Kidney (tissue), 14 donors: ENCODE measurements around the gene WNT3A. TPM values are rescaled to one million over a fixed set of nuclear protein-coding genes. Genes with fewer than 3 reads are reported as not detected.
"Not testable (repeated sequence)": the region's sequence is repeated elsewhere in the genome, so short reads cannot be mapped to it uniquely, and the experiment has no call there.

ENCODE experiments used
- DNase-seq, 5 donors: peaks; one replicate each; pipeline ENCODE4 v3.0.0-alpha.2; 2013 to 2020
- FAIRE-seq: peaks from 2 replicates; lab custom pipeline; 2012; peaks lifted over from hg19 to GRCh38; lab: Jason Lieb, UNC
- H3K27ac ChIP-seq, 2 donors: one replicate each; pipeline ENCODE4 v1.7.0; 2013; ENCODE audit warnings: low read depth in 2 of 2, low read length in 2 of 2, inconsistent platforms in 1 of 2
- H3K27me3 ChIP-seq: one replicate; pipeline ENCODE4 v1.7.1; 2013; ENCODE audit warnings: low read length, inconsistent platforms; ENCODE audit not compliant: control insufficient read depth, insufficient read depth
- H3K36me3 ChIP-seq, 3 donors: one replicate each; pipeline versions ENCODE4 v1.7.0 to v1.7.1; 2013; ENCODE audit warnings: low read length in 3 of 3, control low read depth in 1 of 3, inconsistent platforms in 1 of 3; ENCODE audit not compliant: insufficient read depth in 3 of 3, control insufficient read depth in 2 of 3
- H3K4me1 ChIP-seq, 3 donors: one replicate each; pipeline versions ENCODE4 v1.7.0 to v1.7.1; 2013; ENCODE audit warnings: low read length in 3 of 3, inconsistent platforms in 1 of 3, low read depth in 1 of 3; ENCODE audit not compliant: control insufficient read depth in 2 of 3, insufficient read depth in 2 of 3
- H3K4me3 ChIP-seq, 3 donors: one replicate each; pipeline versions ENCODE4 v1.7.0 to v1.8.1; 2013; ENCODE audit warnings: low read length in 3 of 3, control low read depth in 1 of 3, inconsistent platforms in 1 of 3
- H3K9ac ChIP-seq, 3 donors: one replicate each; pipeline versions ENCODE4 v1.7.0 to v1.7.1; 2013; ENCODE audit warnings: low read length in 3 of 3, control low read depth in 1 of 3, inconsistent platforms in 1 of 3
- H3K9me3 ChIP-seq, 3 donors: one replicate each; pipeline versions ENCODE4 v1.7.0 to v1.7.1; 2013; ENCODE audit warnings: low read length in 3 of 3, control low read depth in 1 of 3, inconsistent platforms in 1 of 3; ENCODE audit not compliant: control insufficient read depth in 2 of 3, insufficient read depth in 1 of 3
- intact Hi-C: fragments of 100-400 bp; cut with DNase I; formaldehyde crosslinking; loops from one replicate; pipeline ENCODE4 v1.11.1; 2022
- polyA plus RNA-seq: library from polyadenylated mRNA; stranded (reverse); fragments of 350-450 nt; fragmentation: Illumina TruSeq; extraction: RNeasy Lipid Tissue Mini Kit (QIAGEN cat#74804); gene quantifications from one replicate; pipeline ENCODE4 v1.2.3, GENCODE V29; 2014; ENCODE audit warnings: low read depth, low replicate concordance; ENCODE audit not compliant: insufficient read depth
- total RNA-seq: library from RNA; stranded (reverse); fragmentation: NEBNext Ultra II Directional; extraction: Animal tissue kit (Norgen Biotek cat#: 25700); gene quantifications from one replicate; pipeline ENCODE4 v1.2.1, GENCODE V29; 2021
- TF ChIP-seq, protein P1 (sequence below): IDR thresholded peaks from 3 replicates; pipeline ENCODE4 v1.5.1; 2012; ENCODE audit warnings: mild to moderate bottlenecking, moderate library complexity, borderline replicate concordance; ENCODE audit not compliant: insufficient read depth; ENCODE audit errors: extremely low read depth
- donor health status: control.
- donor health status: control.
- donor health status: control.
- donor health status: control.
- donor health status: control.
- donor health status: DM: yes; HTN: yes; CAD: no.
- donor health status: Normal renal cell carcinoma (clear cell type).

WNT3A gene
- total and polyA plus RNA-seq, 2 donors from 2014 or later, result not detected

DNA sequence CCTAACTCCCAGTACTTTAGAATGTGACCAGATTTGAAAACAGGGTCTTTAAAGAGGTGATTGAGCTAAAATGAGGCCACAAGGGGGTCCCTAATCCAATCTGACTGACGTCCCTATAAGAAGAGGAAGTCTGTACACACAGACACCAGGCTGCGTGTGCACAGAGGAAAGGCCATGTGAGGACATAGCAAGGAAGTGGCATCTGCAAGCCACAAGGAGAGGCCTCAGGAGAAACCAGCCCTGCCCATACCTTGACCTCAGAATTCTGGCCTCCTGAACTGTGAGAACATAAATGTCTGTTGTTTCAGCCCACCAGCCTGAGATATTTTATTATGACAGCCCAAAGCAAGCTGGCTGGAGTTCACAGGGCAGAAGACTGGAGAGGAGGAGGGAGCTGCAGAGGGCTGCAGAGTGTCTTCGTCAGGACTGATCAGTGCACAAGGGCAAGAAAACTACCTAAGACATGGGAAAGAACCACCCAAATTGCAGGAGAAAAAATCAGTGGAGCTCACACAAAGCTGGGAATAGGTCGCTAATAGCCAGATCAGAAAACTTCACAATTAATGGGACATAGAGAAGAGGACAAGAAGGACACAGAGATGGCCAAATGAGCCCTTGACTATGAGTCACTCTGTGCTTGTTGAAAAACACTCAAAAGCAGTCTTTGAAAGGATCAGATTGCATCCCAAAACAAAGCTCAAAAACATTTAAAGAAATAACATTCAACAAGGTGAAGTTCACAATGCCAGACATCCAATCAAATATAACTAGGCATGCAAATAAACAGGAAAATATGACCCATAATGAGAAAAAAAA, 44.9 kb upstream of the WNT3A start:
- Histone ChIP-seq H3K27me3 (no peaks in the 10 kb centered on the region), H3K9me3 (no peaks in the 10 kb centered on the region), H3K9ac (no peak overlapping the region), H3K4me3 (no peak overlapping the region), H3K36me3 (no peaks in the 10 kb centered on the region), H3K4me1 (no peaks in the 10 kb centered on the region), H3K27ac (no peak overlapping the region)
- FAIRE-seq (no peak), DNase-seq (no peak)
- TF ChIP-seq, protein P1, sequence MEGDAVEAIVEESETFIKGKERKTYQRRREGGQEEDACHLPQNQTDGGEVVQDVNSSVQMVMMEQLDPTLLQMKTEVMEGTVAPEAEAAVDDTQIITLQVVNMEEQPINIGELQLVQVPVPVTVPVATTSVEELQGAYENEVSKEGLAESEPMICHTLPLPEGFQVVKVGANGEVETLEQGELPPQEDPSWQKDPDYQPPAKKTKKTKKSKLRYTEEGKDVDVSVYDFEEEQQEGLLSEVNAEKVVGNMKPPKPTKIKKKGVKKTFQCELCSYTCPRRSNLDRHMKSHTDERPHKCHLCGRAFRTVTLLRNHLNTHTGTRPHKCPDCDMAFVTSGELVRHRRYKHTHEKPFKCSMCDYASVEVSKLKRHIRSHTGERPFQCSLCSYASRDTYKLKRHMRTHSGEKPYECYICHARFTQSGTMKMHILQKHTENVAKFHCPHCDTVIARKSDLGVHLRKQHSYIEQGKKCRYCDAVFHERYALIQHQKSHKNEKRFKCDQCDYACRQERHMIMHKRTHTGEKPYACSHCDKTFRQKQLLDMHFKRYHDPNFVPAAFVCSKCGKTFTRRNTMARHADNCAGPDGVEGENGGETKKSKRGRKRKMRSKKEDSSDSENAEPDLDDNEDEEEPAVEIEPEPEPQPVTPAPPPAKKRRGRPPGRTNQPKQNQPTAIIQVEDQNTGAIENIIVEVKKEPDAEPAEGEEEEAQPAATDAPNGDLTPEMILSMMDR, result no peak
- intact Hi-C loops, result no loop called here

- H3K36me3 ChIP-seq, H3K9me3 ChIP-seq, H3K9ac ChIP-seq, H3K4me1 ChIP-seq, H3K27ac ChIP-seq, H3K27me3 ChIP-seq, DNase-seq, H3K4me3 ChIP-seq, FAIRE-seq, intact Hi-C loops: not testable (repeated sequence)
Observed at GRCh38 chr1:227966733-227967132, 40.1 kb upstream of the WNT3A start.

GRCh38 chr1:227967815-227968214, 39.0 kb upstream of the WNT3A start:
- H3K36me3 ChIP-seq, intact Hi-C loops, H3K9me3 ChIP-seq, H3K9ac ChIP-seq, FAIRE-seq, H3K4me1 ChIP-seq, H3K27ac ChIP-seq, H3K27me3 ChIP-seq, H3K4me3 ChIP-seq: not testable (repeated sequence)
- peak in 1 of 5 donors; percentile 20 for DNase-seq

GRCh38 chr1:227970076-227970995, 36.5 kb upstream of the WNT3A start:
- H3K9me3 ChIP-seq, H3K36me3 ChIP-seq, H3K4me3 ChIP-seq, H3K9ac ChIP-seq, H3K27me3 ChIP-seq, H3K4me1 ChIP-seq, DNase-seq, intact Hi-C loops, H3K27ac ChIP-seq, FAIRE-seq: not testable (repeated sequence)

GRCh38 chr1:227971216-227971615, 35.6 kb upstream of the WNT3A start:
- FAIRE-seq, H3K9me3 ChIP-seq, H3K36me3 ChIP-seq, intact Hi-C loops, H3K4me1 ChIP-seq, H3K27ac ChIP-seq, DNase-seq, H3K9ac ChIP-seq, H3K27me3 ChIP-seq, H3K4me3 ChIP-seq: not testable (repeated sequence)

- H3K4me3 ChIP-seq, H3K4me1 ChIP-seq, DNase-seq, H3K36me3 ChIP-seq, H3K27me3 ChIP-seq, H3K9me3 ChIP-seq, H3K27ac ChIP-seq, H3K9ac ChIP-seq, FAIRE-seq, intact Hi-C loops: not testable (repeated sequence)
Observed at GRCh38 chr1:227971643-227972282, 35.0 kb upstream of the WNT3A start.

- H3K36me3 ChIP-seq, H3K27ac ChIP-seq, intact Hi-C loops, DNase-seq, FAIRE-seq, H3K4me3 ChIP-seq, H3K4me1 ChIP-seq, H3K9me3 ChIP-seq, H3K27me3 ChIP-seq, H3K9ac ChIP-seq: not testable (repeated sequence)
Observed at GRCh38 chr1:227972283-227972679, 34.5 kb upstream of the WNT3A start.
